OCI-LY3 (cell line): ENCODE results near the gene MYH10.

Source experiments
- H2AFZ ChIP-seq: fragments of 200-600, 300-600 bp; shearing (Covaris generic); 2 replicates; pipeline ENCODE4 v1.6.0; 2014; ENCODE audit warnings: antibody characterized with exemption, low read depth, low read length
- H3K27ac ChIP-seq: fragments of 200-600, 300-600 bp; sonication (generic); 2 replicates; pipeline ENCODE4 v1.5.1; 2014; ENCODE audit warnings: mild to moderate bottlenecking, low read length, moderate library complexity, mixed read lengths
- H3K27me3 ChIP-seq: fragments of 200-600, 300-600 bp; sonication (generic); 2 replicates; pipeline ENCODE4 v1.6.1; 2014; ENCODE audit warnings: low read depth, low read length, mixed read lengths
- H3K36me3 ChIP-seq: fragments of 200-600, 300-600 bp; sonication (generic); replicated peaks from 2 replicates; pipeline ENCODE3; 2014; ENCODE audit warnings: low read depth, low read length, mixed read lengths
- H3K4me1 ChIP-seq: fragments of 300-600, 200-600 bp; sonication (generic); 2 replicates; pipeline ENCODE4 v1.6.1; 2014; ENCODE audit warnings: low read length, mixed read lengths
- H3K4me2 ChIP-seq: fragments of 200-600, 300-600 bp; sonication (generic); 2 replicates; pipeline ENCODE4 v1.6.1; 2014; ENCODE audit warnings: low read length, mixed read lengths
- H3K4me3 ChIP-seq: fragments of 300-600, 200-600 bp; sonication (generic); 2 replicates; pipeline ENCODE4 v1.5.1; 2014; ENCODE audit warnings: antibody characterized with exemption, mild to moderate bottlenecking, low read length, moderate library complexity
- H3K79me2 ChIP-seq: fragments of 300-600, 200-600 bp; shearing (Covaris generic); 2 replicates; pipeline ENCODE4 v1.6.1; 2014; ENCODE audit warnings: mild to moderate bottlenecking, low read length, mixed read lengths
- H3K9ac ChIP-seq: fragments of 300-600, 200-600 bp; shearing (Covaris generic); 2 replicates; pipeline ENCODE4 v1.6.0; 2014; ENCODE audit warnings: mild to moderate bottlenecking, low read length, moderate library complexity
- H3K9me3 ChIP-seq: fragments of 200-600, 300-600 bp; shearing (Covaris generic); 2 replicates; pipeline ENCODE4 v1.6.1; 2014; ENCODE audit warnings: low read length, mixed read lengths; ENCODE audit not compliant: insufficient read depth
- H4K20me1 ChIP-seq: fragments of 200-600, 300-600 bp; sonication (generic); 2 replicates; pipeline ENCODE4 v1.6.1; 2016; ENCODE audit warnings: low read length, mixed read lengths; ENCODE audit not compliant: insufficient read depth
- EZH2phosphoT487 ChIP-seq: fragments of 200-600 bp; shearing (Covaris generic); IDR thresholded peaks from 2 replicates; pipeline ENCODE4 v1.6.1; 2018; ENCODE audit warnings: antibody characterized with exemption, mixed run types, low read depth
- TF ChIP-seq, protein P1 (sequence below): fragments of 200-600, 300-600 bp; sonication (generic); IDR thresholded peaks from 2 replicates; pipeline ENCODE4 v1.5.1; 2014; ENCODE audit warnings: antibody characterized with exemption, low read length, low read depth

The MYH10 gene

DNA sequence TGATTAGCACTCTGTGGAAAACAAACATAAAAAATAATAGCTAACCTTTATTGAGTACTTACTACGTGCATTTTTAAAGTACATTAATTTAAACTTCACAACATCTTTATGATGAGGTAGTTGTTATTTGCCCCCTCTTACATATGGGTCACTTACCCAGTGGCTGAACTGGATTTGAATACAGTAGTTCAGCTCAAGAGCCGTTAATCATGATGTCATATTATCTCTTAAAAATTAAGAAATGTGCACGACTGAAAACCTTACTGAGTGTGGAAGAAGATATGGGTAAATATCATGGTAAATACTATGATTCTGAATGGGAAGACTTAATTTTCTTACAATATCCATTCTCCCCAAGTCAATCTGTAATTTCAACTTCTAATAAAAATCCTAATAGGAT, 177.2 kb downstream of the MYH10 start:
- Histone ChIP-seq H3K9me3 (no peaks in the 10 kb centered on the region), H4K20me1 (no peaks in the 10 kb centered on the region), H3K9ac (no peak overlapping the region), H3K4me3 (no peak overlapping the region), H3K79me2 (no peaks in the 10 kb centered on the region), H3K4me2 (no peak overlapping the region), H2AFZ (no peak overlapping the region), H3K27me3 (no peaks in the 10 kb centered on the region), H3K4me1 (no peaks in the 10 kb centered on the region), H3K27ac (no peak overlapping the region), H3K36me3 (peaks cover 33% of the 10 kb centered on the region)
- TF ChIP-seq, protein P1, sequence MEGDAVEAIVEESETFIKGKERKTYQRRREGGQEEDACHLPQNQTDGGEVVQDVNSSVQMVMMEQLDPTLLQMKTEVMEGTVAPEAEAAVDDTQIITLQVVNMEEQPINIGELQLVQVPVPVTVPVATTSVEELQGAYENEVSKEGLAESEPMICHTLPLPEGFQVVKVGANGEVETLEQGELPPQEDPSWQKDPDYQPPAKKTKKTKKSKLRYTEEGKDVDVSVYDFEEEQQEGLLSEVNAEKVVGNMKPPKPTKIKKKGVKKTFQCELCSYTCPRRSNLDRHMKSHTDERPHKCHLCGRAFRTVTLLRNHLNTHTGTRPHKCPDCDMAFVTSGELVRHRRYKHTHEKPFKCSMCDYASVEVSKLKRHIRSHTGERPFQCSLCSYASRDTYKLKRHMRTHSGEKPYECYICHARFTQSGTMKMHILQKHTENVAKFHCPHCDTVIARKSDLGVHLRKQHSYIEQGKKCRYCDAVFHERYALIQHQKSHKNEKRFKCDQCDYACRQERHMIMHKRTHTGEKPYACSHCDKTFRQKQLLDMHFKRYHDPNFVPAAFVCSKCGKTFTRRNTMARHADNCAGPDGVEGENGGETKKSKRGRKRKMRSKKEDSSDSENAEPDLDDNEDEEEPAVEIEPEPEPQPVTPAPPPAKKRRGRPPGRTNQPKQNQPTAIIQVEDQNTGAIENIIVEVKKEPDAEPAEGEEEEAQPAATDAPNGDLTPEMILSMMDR, result no peak
- TF ChIP-seq EZH2phosphoT487, result no peak

DNA sequence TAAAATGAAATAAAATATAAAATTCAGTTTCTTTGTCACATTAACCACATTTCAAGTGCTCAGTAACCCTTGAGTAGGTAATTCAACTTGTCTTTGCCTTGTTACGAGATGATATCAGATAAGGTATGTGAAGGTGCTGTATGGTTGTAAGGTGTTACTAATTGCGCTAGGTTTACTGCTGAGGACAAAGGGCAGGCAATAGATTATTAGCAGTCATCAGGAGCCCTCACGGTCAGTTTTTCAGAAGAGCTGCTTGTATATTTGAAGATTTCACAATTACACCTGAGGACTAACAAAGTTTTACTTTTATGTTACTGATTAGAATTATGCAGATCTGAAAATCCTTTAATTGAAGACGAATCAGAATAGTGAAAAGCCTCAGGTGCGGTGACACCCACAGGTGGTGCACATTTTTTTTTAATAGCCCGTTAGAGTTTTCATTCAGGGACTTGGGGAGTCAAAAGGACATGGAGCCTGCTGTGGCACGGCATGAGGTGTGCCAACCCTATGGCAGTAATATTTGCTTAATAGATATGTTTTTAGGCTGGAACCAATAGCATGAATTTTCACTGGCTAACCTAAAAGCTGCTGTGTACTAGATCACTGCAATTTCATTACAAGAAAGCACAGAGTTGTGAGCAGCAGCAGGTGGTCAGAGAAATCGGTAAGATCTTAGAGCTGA, 178.5 kb downstream of the MYH10 start:
- TF ChIP-seq, protein P1, result no peak
- no peak for TF ChIP-seq EZH2phosphoT487
- H3K79me2 ChIP-seq, result no peaks in the 10 kb centered on the region
- no peak overlapping the region for H3K4me3 ChIP-seq
- H3K4me2 ChIP-seq, result no peak overlapping the region
- no peak overlapping the region for H3K27ac ChIP-seq
- H4K20me1 ChIP-seq, result no peaks in the 10 kb centered on the region
- H3K27me3 ChIP-seq, result no peaks in the 10 kb centered on the region
- no peak overlapping the region for H2AFZ ChIP-seq
- H3K4me1 ChIP-seq, result no peaks in the 10 kb centered on the region
- no peaks in the 10 kb centered on the region for H3K9me3 ChIP-seq
- H3K36me3 ChIP-seq, result peaks cover 29% of the 10 kb centered on the region
- H3K9ac ChIP-seq, result no peak overlapping the region

DNA sequence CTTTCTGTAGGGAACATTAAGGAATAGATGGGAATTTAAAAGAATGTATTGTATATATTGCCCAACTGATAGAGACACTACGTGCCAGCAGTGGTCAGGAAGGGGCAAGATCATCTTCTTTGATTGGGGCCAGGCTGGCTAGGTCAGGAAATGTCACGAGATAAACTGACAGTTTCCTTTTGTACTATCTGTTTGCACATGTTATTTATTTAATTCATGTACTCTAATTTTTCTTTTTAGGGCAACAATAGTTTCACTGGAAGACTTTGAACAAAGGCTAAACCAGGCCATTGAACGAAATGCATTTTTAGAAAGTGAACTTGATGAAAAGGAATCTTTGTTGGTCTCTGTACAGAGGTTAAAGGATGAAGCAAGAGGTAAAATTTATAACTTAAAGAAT, 182.2 kb downstream of the MYH10 start:
- peaks cover 20% of the 10 kb centered on the region for H3K36me3 ChIP-seq
- no peak overlapping the region for H3K9ac ChIP-seq

DNA sequence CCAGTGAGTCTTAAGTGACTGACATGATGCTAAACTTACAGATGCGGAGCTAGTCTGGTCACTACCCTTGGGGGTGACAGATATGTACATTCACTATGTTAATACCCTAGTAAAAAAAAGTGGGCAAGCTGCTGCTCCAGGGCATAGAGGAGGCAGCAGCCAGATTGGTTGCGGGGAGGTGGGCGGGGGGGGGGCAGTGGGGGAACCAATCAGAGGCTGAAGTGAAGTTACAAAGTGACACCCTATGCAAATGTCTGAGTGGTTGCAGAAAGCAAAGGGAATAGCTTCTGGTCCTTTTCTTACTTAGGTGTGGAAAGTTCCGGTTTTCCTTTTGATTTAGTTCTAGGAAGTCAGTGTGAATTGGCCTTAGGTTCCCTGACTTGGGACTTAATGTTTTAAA, 182.7 kb downstream of the MYH10 start:
- H3K27me3 ChIP-seq, result no peaks in the 10 kb centered on the region
- no peaks in the 10 kb centered on the region for H3K79me2 ChIP-seq
- no peaks in the 10 kb centered on the region for H3K4me1 ChIP-seq
- no peak overlapping the region for H2AFZ ChIP-seq
- H3K9me3 ChIP-seq, result no peaks in the 10 kb centered on the region
- H3K4me3 ChIP-seq, result no peak overlapping the region
- H3K4me2 ChIP-seq, result no peak overlapping the region
- no peak overlapping the region for H3K9ac ChIP-seq
- no peak overlapping the region for H3K27ac ChIP-seq
- no peak for TF ChIP-seq EZH2phosphoT487
- TF ChIP-seq, protein P1, result no peak
- peaks cover 16% of the 10 kb centered on the region for H3K36me3 ChIP-seq
- peaks cover 12% of the 10 kb centered on the region; the same call in 1 of the 2 replicates for H4K20me1 ChIP-seq

More for the DNA sequence above, 182.2 kb downstream of the MYH10 start:
- H2AFZ ChIP-seq, result no peak overlapping the region
- H3K4me2 ChIP-seq, result no peak overlapping the region
- no peaks in the 10 kb centered on the region for H3K27me3 ChIP-seq
- H3K79me2 ChIP-seq, result no peaks in the 10 kb centered on the region
- no peak overlapping the region for H3K27ac ChIP-seq
- H3K4me1 ChIP-seq, result no peaks in the 10 kb centered on the region
- no peaks in the 10 kb centered on the region for H3K9me3 ChIP-seq
- H4K20me1 ChIP-seq, result peaks cover 7% of the 10 kb centered on the region; the same call in 1 of the 2 replicates
- TF ChIP-seq, protein P1, result no peak
- no peak for TF ChIP-seq EZH2phosphoT487
- no peak overlapping the region for H3K4me3 ChIP-seq
